ENCODE measurements around the gene TMEM131.

- TF ChIP-seq MYC (IDR thresholded peaks at IDR 0.05; ENCODE audit: low read depth, low read length) = no peak
- no peak for TF ChIP-seq POLR2A (IDR thresholded peaks at IDR 0.05; ENCODE audit: extremely low read depth, insufficient read length)
Observed at GRCh38 chr2:97913846-97914245, 81.9 kb downstream of the TMEM131 start.

All from NB4 (cell line).